Measurements from ENCODE around the gene USO1.
"Not testable (repeated sequence)": the region's sequence is repeated elsewhere in the genome, so short reads cannot be mapped to it uniquely, and the experiment has no call there.

The USO1 gene

DNA sequence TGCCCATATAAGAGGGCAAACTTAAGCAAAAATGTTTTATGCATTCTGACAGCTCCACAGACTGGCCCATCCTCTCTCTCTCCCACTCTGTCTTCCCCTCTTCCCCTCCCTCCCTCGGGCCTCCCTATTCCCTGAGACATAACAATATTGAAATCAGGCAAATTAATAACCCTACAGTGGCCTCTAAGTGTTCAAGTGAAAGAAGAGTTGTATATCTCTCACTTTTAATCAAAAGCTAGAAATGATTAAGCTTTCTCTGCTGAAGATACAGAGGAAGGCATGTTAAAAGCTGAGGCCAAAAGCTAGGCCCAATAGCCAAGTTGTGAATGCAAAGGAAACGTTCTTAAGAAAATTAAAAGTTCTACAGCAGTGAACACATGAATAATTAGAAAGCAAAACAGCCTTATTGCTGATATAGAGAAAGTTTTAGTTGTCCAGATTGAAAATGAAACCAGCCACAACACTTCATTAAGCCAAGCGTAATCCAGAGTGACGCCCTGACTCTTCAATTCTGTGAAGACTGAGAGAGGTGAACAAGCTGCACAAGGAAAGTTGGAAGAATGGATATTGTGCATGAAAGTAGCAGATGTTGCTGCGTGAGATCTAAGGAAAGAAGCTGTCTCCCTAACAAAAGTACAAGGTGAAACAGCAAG is 54.9 kb downstream of the USO1 start:
- Histone ChIP-seq H3K27me3 (ENCODE audit: insufficient read depth, low read length) (no peaks in the 10 kb centered on the region), H3K36me3 (ENCODE audit: insufficient read depth, low read depth, low read length) (peaks cover 100% of the 10 kb centered on the region), H3K27ac (ENCODE audit: low read length) (no peak overlapping the region), H3K4me3 (ENCODE audit: low read length) (no peak overlapping the region), H3K4me1 (ENCODE audit: insufficient read depth, low read length) (no peaks in the 10 kb centered on the region), H3K9me3 (ENCODE audit: insufficient read depth, low read depth, low read length) (no peaks in the 10 kb centered on the region), H3K9ac (ENCODE audit: low read depth, low read length) (no peak overlapping the region)

DNA sequence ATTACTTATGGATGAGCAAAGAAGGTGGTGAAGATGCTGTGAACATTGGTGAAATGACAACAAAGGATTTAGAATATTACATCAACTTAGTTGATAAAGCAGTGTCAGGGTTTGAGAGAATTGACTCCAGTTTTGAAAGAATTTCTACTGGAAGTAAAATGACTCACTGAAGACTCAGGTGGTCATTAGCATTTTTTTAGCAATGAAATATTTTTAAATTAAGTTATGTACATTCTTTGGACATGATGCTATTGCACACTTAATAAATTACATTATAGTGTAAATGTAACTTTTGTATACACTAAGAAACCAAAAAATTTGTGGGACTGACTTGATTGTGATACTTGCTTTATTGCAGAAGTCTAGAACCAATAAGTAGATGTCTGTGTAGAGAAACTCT is 56.9 kb downstream of the USO1 start:
- H3K36me3 ChIP-seq (ENCODE audit: insufficient read depth, low read depth, low read length): peaks cover 98% of the 10 kb centered on the region
- no peak overlapping the region for H3K9ac ChIP-seq (ENCODE audit: low read depth, low read length)
- no peaks in the 10 kb centered on the region for H3K27me3 ChIP-seq (ENCODE audit: insufficient read depth, low read length)
- H3K27ac ChIP-seq (ENCODE audit: low read length): no peak overlapping the region
- no peaks in the 10 kb centered on the region for H3K4me1 ChIP-seq (ENCODE audit: insufficient read depth, low read length)
- H3K4me3 ChIP-seq (ENCODE audit: low read length): no peak overlapping the region
- no peaks in the 10 kb centered on the region for H3K9me3 ChIP-seq (ENCODE audit: insufficient read depth, low read depth, low read length)

DNA sequence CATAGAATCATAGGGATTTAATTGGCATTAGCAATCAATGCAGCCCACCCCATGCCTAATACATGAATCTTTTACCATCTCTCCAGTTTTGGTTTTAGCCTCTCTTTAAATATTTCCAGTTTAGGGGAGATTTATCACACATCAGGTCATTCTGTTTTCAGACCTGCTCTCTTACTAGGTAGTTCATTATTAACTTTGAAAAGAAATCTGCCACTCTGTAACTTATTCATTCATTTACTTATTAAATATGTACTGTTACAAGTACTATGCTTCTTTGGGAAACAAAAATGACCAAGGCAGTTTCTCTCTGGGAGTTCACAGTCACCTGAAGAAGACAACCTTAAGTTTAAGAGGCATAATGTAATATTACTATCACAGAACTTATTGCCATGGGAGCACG is 62.1 kb downstream of the USO1 start:
- no peak overlapping the region for H3K27ac ChIP-seq (ENCODE audit: low read length)
- no peaks in the 10 kb centered on the region for H3K9me3 ChIP-seq (ENCODE audit: insufficient read depth, low read depth, low read length)
- H3K27me3 ChIP-seq (ENCODE audit: insufficient read depth, low read length): no peaks in the 10 kb centered on the region
- H3K36me3 ChIP-seq (ENCODE audit: insufficient read depth, low read depth, low read length): peaks cover 95% of the 10 kb centered on the region
- H3K4me1 ChIP-seq (ENCODE audit: insufficient read depth, low read length): no peaks in the 10 kb centered on the region
- no peak overlapping the region for H3K4me3 ChIP-seq (ENCODE audit: low read length)
- H3K9ac ChIP-seq (ENCODE audit: low read depth, low read length): no peak overlapping the region

DNA sequence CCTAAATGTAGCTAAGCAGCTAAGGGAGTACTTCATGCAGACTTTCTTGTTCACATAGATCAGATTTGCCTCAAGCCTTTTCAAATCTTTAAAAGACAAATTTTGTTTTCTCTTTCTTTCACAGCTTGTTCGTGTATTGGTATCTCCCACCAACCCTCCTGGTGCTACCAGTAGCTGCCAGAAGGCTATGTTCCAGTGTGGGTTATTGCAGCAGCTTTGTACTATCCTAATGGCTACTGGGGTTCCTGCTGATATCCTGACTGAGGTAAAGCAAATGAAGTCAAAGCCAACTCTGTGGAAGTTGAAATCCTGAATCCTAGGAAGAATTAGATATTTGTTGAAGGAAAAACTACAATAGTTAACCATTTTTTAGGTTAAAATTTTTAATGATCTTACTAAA is 62.6 kb downstream of the USO1 start:
- Histone ChIP-seq H3K27ac (ENCODE audit: low read length) (no peak overlapping the region), H3K36me3 (ENCODE audit: insufficient read depth, low read depth, low read length) (peaks cover 95% of the 10 kb centered on the region), H3K9me3 (ENCODE audit: insufficient read depth, low read depth, low read length) (no peaks in the 10 kb centered on the region)

DNA sequence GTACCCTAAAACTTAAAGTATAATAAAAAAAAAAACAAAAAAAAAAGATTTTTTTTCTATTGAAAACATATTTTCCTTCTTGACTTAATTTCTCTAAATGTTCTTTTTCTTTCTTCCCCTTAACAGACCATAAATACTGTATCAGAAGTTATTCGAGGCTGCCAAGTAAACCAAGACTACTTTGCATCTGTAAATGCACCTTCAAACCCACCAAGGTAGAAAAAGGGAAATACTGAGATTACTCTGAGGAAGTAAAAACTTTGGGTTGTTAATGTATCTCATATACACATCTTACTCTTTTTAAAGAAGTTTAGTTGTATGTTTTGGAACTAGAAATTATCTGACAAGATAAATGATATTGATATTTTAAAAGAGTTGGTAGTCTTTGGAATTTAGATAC is 65.6 kb downstream of the USO1 start:
- Histone ChIP-seq H3K27me3 (ENCODE audit: insufficient read depth, low read length) (no peaks in the 10 kb centered on the region), H3K36me3 (ENCODE audit: insufficient read depth, low read depth, low read length) (peaks cover 90% of the 10 kb centered on the region), H3K4me1 (ENCODE audit: insufficient read depth, low read length) (0 out of 2 replicates have a peak, but pooled peaks cover 6% of the 10 kb centered on the region), H3K4me3 (ENCODE audit: low read length) (no peak overlapping the region), H3K27ac (ENCODE audit: low read length) (no peak overlapping the region), H3K9ac (ENCODE audit: low read depth, low read length) (no peak overlapping the region), H3K9me3 (ENCODE audit: insufficient read depth, low read depth, low read length) (no peaks in the 10 kb centered on the region)

More for the DNA sequence above, 62.6 kb downstream of the USO1 start:
- Histone ChIP-seq H3K27me3 (ENCODE audit: insufficient read depth, low read length) (no peaks in the 10 kb centered on the region), H3K4me3 (ENCODE audit: low read length) (no peak overlapping the region), H3K4me1 (ENCODE audit: insufficient read depth, low read length) (no peaks in the 10 kb centered on the region), H3K9ac (ENCODE audit: low read depth, low read length) (no peak overlapping the region)

DNA sequence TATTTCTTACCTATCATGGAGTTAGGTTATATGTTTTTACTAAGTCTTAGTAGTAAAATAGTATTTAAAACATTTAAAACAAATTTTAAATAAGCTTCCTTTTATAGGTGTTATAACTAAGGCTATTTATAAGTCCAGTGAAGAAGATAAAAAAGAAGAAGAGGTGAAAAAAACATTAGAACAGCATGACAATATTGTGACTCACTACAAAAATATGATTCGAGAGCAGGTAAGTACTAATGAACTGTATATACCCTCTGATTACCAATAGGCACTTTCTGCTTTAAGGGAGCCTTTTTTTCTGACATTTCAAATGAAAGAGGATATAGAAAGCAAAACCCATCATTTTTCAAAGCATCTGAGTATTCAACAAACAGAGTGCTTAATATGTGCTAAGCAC is 76.6 kb downstream of the USO1 start:
- Histone ChIP-seq H3K4me3 (ENCODE audit: low read length) (no peak overlapping the region), H3K27ac (ENCODE audit: low read length) (no peak overlapping the region), H3K36me3 (ENCODE audit: insufficient read depth, low read depth, low read length) (peaks cover 87% of the 10 kb centered on the region), H3K27me3 (ENCODE audit: insufficient read depth, low read length) (no peaks in the 10 kb centered on the region), H3K9me3 (ENCODE audit: insufficient read depth, low read depth, low read length) (no peaks in the 10 kb centered on the region), H3K4me1 (ENCODE audit: insufficient read depth, low read length) (no peaks in the 10 kb centered on the region), H3K9ac (ENCODE audit: low read depth, low read length) (no peak overlapping the region)

DNA sequence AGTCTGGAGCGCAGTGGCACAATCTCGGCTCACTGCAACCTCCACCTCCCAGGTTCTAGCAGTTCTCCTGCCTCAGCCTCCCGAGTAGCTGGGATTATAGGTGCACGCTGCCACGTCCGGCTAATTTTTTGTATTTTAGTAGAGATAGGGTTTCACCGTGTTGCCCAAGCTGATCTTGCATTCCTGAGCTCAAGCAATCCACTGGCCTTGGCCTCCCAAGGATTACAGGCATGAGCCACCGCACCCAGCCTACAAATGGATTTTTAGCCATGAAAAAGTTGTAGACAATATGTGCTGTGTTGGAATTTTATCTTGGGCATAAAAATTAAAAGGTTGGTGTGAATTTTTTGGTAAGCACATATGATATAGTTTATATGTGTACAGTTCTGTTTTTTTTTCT is 81.7 kb downstream of the USO1 start:
- H3K4me3 ChIP-seq (ENCODE audit: low read length); H3K9me3 ChIP-seq (ENCODE audit: insufficient read depth, low read depth, low read length): not testable (repeated sequence)
- peaks cover 96% of the 10 kb centered on the region for H3K36me3 ChIP-seq (ENCODE audit: insufficient read depth, low read depth, low read length)

DNA sequence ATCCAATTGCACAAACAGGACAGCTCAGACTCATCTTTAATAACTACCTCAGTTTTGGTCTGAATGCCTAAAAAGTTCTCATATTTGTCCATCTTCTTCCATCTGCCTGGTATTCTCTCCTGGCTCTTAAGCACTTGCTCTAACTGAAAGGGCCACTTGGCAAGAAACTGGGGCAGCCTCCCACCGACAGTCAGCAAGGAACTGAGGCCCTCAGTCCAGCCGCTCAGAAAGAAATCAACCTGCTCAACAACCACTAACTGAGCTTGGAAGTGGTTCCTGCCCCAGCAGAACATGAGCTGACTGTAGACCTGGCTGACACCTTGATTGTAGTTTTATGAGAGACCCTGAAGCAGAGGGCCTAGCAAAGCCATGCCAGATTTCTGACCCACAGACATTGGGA is 93.5 kb downstream of the USO1 start:
- peaks cover 35% of the 10 kb centered on the region for H3K36me3 ChIP-seq (ENCODE audit: insufficient read depth, low read depth, low read length)
- no peak overlapping the region for H3K4me3 ChIP-seq (ENCODE audit: low read length)
- no peak overlapping the region for H3K9ac ChIP-seq (ENCODE audit: low read depth, low read length)
- no peak overlapping the region for H3K27ac ChIP-seq (ENCODE audit: low read length)
- no peaks in the 10 kb centered on the region for H3K4me1 ChIP-seq (ENCODE audit: insufficient read depth, low read length)
- no peaks in the 10 kb centered on the region for H3K27me3 ChIP-seq (ENCODE audit: insufficient read depth, low read length)
- no peaks in the 10 kb centered on the region for H3K9me3 ChIP-seq (ENCODE audit: insufficient read depth, low read depth, low read length)

More for the DNA sequence above, 81.7 kb downstream of the USO1 start:
- H3K9ac ChIP-seq (ENCODE audit: low read depth, low read length); H3K4me1 ChIP-seq (ENCODE audit: insufficient read depth, low read length); H3K27ac ChIP-seq (ENCODE audit: low read length); H3K27me3 ChIP-seq (ENCODE audit: insufficient read depth, low read length): not testable (repeated sequence)

DNA sequence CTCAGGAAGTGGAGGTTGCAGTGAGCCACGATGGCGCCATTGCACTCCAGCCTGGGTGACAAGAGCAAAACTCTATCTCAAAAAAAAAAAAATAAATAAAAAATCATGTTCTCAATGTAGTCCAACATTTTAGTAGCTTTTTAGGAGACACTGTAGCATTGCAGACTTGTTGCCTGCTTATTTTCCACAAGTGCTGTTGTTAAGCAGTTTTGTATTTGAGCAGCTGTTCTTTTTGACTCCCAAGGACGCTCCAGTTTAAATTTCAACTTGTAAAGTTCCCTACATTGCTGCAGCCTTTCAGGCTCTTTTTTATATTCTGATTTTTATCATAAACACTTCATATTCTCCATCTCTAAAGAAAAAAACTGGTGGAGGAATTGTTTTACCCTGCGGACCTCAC is 94.7 kb downstream of the USO1 start:
- H3K27ac ChIP-seq (ENCODE audit: low read length): no peak overlapping the region
- H3K4me1 ChIP-seq (ENCODE audit: insufficient read depth, low read length): no peaks in the 10 kb centered on the region
- H3K9ac ChIP-seq (ENCODE audit: low read depth, low read length): no peak overlapping the region
- H3K36me3 ChIP-seq (ENCODE audit: insufficient read depth, low read depth, low read length): peaks cover 23% of the 10 kb centered on the region
- H3K9me3 ChIP-seq (ENCODE audit: insufficient read depth, low read depth, low read length): no peaks in the 10 kb centered on the region
- H3K27me3 ChIP-seq (ENCODE audit: insufficient read depth, low read length): no peaks in the 10 kb centered on the region
- H3K4me3 ChIP-seq (ENCODE audit: low read length): no peak overlapping the region

DNA sequence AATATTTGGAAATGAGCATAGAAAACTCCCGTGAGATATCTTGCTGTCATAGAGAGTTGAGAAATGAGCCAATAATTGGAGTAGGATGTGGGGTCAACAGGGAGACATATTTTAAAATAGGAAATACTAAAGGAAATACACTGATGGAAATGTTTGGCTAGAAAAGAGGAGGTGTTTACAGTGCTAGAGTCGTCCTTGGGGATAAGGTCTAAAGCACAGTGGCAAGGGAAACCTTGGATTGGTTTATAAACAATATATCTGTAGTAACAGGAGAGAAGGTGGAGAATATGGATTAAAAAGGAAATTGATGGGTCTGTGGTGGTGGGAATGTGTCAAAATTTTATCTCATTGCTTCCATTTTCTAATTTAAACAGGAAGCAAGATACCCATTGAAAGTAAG is 95.8 kb downstream of the USO1 start:
- Histone ChIP-seq H3K4me1 (ENCODE audit: insufficient read depth, low read length) (no peaks in the 10 kb centered on the region), H3K9me3 (ENCODE audit: insufficient read depth, low read depth, low read length) (no peaks in the 10 kb centered on the region), H3K27me3 (ENCODE audit: insufficient read depth, low read length) (no peaks in the 10 kb centered on the region), H3K36me3 (ENCODE audit: insufficient read depth, low read depth, low read length) (peaks cover 12% of the 10 kb centered on the region), H3K9ac (ENCODE audit: low read depth, low read length) (no peak overlapping the region), H3K4me3 (ENCODE audit: low read length) (no peak overlapping the region), H3K27ac (ENCODE audit: low read length) (no peak overlapping the region)

DNA sequence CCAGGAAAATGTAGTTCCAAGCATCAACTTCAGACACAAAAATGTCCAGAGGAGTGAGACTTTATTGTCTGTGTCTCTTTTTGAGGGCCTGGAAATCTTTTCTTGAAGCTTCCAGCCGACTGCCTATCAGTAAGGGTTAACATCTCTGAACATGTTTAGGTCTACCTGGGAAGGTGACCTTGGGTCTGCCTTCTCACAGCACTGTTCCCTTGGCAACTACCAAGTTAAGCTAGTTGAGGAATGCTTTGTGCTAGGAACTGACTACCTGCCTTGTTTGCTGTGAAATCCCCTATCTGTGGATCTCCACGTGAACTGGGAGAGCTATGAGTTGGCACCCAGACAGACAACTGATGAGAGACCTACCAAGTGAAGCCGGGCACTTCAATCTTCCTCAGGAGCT is 96.3 kb downstream of the USO1 start:
- no peak overlapping the region for H3K4me3 ChIP-seq (ENCODE audit: low read length)
- H3K9me3 ChIP-seq (ENCODE audit: insufficient read depth, low read depth, low read length): no peaks in the 10 kb centered on the region
- H3K4me1 ChIP-seq (ENCODE audit: insufficient read depth, low read length): no peaks in the 10 kb centered on the region
- H3K27me3 ChIP-seq (ENCODE audit: insufficient read depth, low read length): no peaks in the 10 kb centered on the region
- no peak overlapping the region for H3K9ac ChIP-seq (ENCODE audit: low read depth, low read length)
- H3K27ac ChIP-seq (ENCODE audit: low read length): no peak overlapping the region
- peaks cover 8% of the 10 kb centered on the region; the same call in 1 of the 2 replicates for H3K36me3 ChIP-seq (ENCODE audit: insufficient read depth, low read depth, low read length)

DNA sequence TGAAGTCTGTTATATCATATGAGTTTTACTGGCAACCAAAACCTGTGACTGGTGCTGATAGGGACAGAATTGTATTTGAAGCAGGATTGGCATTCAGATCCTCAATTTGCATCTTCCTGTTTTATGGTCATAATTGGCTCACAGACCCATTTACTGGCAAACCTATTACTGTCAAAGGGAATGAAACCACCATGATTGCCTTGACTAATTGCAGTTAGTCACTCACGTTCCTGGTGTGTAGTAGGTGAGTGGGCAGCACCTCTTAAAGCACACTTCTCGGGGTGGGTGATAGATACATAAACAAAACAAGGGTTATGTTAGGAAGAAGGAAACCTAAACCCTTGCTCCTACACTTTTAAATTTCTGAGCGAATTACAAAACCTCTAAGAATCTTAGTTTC is 96.8 kb downstream of the USO1 start:
- H3K9ac ChIP-seq (ENCODE audit: low read depth, low read length): no peak overlapping the region
- no peak overlapping the region for H3K27ac ChIP-seq (ENCODE audit: low read length)
- H3K9me3 ChIP-seq (ENCODE audit: insufficient read depth, low read depth, low read length): no peaks in the 10 kb centered on the region
- H3K4me3 ChIP-seq (ENCODE audit: low read length): no peak overlapping the region
- no peaks in the 10 kb centered on the region for H3K4me1 ChIP-seq (ENCODE audit: insufficient read depth, low read length)
- H3K27me3 ChIP-seq (ENCODE audit: insufficient read depth, low read length): no peaks in the 10 kb centered on the region
- H3K36me3 ChIP-seq (ENCODE audit: insufficient read depth, low read depth, low read length): peaks cover 6% of the 10 kb centered on the region; the same call in 1 of the 2 replicates
